ENCODE results near the gene PAIP2. TPM values are rescaled to one million over a fixed set of nuclear protein-coding genes. Genes with fewer than 3 reads are reported as not detected.

Gene PAIP2
- 103 and 104 TPM in 2 replicates for total RNA-seq
- long read RNA-seq, transcript PAIP2-201 (4 exons, 1,459 nt) = major isoform, 245 of 263 reads
- long read RNA-seq, partial matches to known transcripts = 9 of 263 reads
- long read RNA-seq, other reads (novel, unspliced or antisense) = 7 of 263 reads

- no peaks in the 10 kb centered on the region for H3K9me3 Mint-ChIP-seq
- peak; percentile 66 for TF ChIP-seq CTCF (conservative IDR thresholded peaks at IDR 0.05)
- H3K27ac Mint-ChIP-seq (ENCODE audit: unreplicated experiment) = peak within 1 kb of the TSS; percentile 100
- H3K36me3 Mint-ChIP-seq (ENCODE audit: low read depth) = peaks cover 10% of the 10 kb centered on the region
- peak within 1 kb of the TSS; percentile 96 for H3K4me3 Mint-ChIP-seq
- H3K27me3 Mint-ChIP-seq (ENCODE audit: low read depth) = peaks cover 13% of the 10 kb centered on the region
- peak; percentile 97 for DNase-seq (ENCODE audit: low read depth, low spot score)
- H3K4me1 Mint-ChIP-seq = peaks cover 49% of the 10 kb centered on the region
Measured at GRCh38 chr5:139341689-139342422, at the start of gene PAIP2. PAIP2 (plus strand) TSS chr5:139341854; CDS start chr5:139363785, 21,931 bp downstream.

GRCh38 chr5:139293202-139293506 lies 48.5 kb upstream of the PAIP2 start:
- H3K4me3 Mint-ChIP-seq = peak overlapping the region; percentile 99

GRCh38 chr5:139293507-139294373 lies 47.9 kb upstream of the PAIP2 start, which contains the start of gene MATR3:
MATR3 (plus strand) TSS chr5:139293740; CDS start chr5:139307416, 13,676 bp downstream.
- H3K27ac Mint-ChIP-seq (ENCODE audit: unreplicated experiment) = peak within 1 kb of the TSS; percentile 100
- peaks cover 11% of the 10 kb centered on the region for H3K36me3 Mint-ChIP-seq (ENCODE audit: low read depth)
- no peaks in the 10 kb centered on the region for H3K9me3 Mint-ChIP-seq
- DNase-seq (ENCODE audit: low read depth, low spot score) = peak; percentile 94
- no peak for TF ChIP-seq CTCF (conservative IDR thresholded peaks at IDR 0.05)
- peaks cover 13% of the 10 kb centered on the region for H3K27me3 Mint-ChIP-seq (ENCODE audit: low read depth)
- H3K4me3 Mint-ChIP-seq = peak within 1 kb of the TSS; percentile 99
- H3K4me1 Mint-ChIP-seq = peaks cover 38% of the 10 kb centered on the region

More at GRCh38 chr5:139293202-139293506, 48.5 kb upstream of the PAIP2 start:
- H3K4me1 Mint-ChIP-seq = peaks cover 35% of the 10 kb centered on the region
- no peak for DNase-seq (ENCODE audit: low read depth, low spot score)
- H3K27ac Mint-ChIP-seq (ENCODE audit: unreplicated experiment) = peak overlapping the region; percentile 100
- H3K9me3 Mint-ChIP-seq = peaks cover 2% of the 10 kb centered on the region
- TF ChIP-seq CTCF (conservative IDR thresholded peaks at IDR 0.05) = no peak
- H3K27me3 Mint-ChIP-seq (ENCODE audit: low read depth) = peaks cover 13% of the 10 kb centered on the region
- peaks cover 11% of the 10 kb centered on the region for H3K36me3 Mint-ChIP-seq (ENCODE audit: low read depth)

GRCh38 chr5:139294374-139295165 lies 47.1 kb upstream of the PAIP2 start:
- Mint-ChIP-seq H3K36me3 (ENCODE audit: low read depth) (peaks cover 11% of the 10 kb centered on the region), H3K4me3 (peak overlapping the region; percentile 99), H3K4me1 (peaks cover 46% of the 10 kb centered on the region), H3K9me3 (no peaks in the 10 kb centered on the region), H3K27ac (ENCODE audit: unreplicated experiment) (peak overlapping the region; percentile 100), H3K27me3 (ENCODE audit: low read depth) (peaks cover 13% of the 10 kb centered on the region)
- TF ChIP-seq CTCF (conservative IDR thresholded peaks at IDR 0.05) = peak; percentile 49
- peak; percentile 81 for DNase-seq (ENCODE audit: low read depth, low spot score)
